A549 (cell line): ENCODE results near the gene CABP1. TPM values are rescaled to one million over a fixed set of nuclear protein-coding genes. Genes with fewer than 3 reads are reported as not detected.

Source experiments
- ATAC-seq, 2 experiments: fragments of 200-7000 bp in 1 of 2; fragments of >200 bp in 1 of 2; cut with Nextera tagmentation in 1 of 2; cut with Tn5 transposase in 1 of 2; 3 replicates each; pipeline versions ENCODE4 v1.8.0 to v1.9.1; 2018 to 2020; ENCODE audit warnings: mild to moderate bottlenecking in 1 of 2, moderate library complexity in 1 of 2
- CTCF ChIA-PET: fragments of 300-600 bp; sonication (Branson Sonifier 250); formaldehyde crosslinking; extraction: SDS; loops from one replicate; lab custom pipeline; 2021; ENCODE audit warnings: antibody characterized with exemption, inconsistent platforms; lab: Yijun Ruan, JAX
- POLR2A ChIA-PET: fragments of 350-600 bp; formaldehyde crosslinking; extraction: SDS; loops from one replicate; lab custom pipeline; 2021; ENCODE audit warnings: antibody characterized with exemption, inconsistent platforms; lab: Yijun Ruan, JAX
- DNase-seq, 2 experiments: peaks; one replicate each; pipeline versions ENCODE4 v3.0.0 to v3.0.0-alpha.2; 2011 to 2016; ENCODE audit warnings: low read depth in 1 of 2, low spot score in 1 of 2
- FAIRE-seq: peaks from 2 replicates; lab custom pipeline; 2011; peaks lifted over from hg19 to GRCh38; lab: Jason Lieb, UNC
- H3K27ac ChIP-seq, 2 experiments: fragments of >200 bp; sonication (Bioruptor Twin); formaldehyde crosslinking; 3 replicates each; pipeline ENCODE4 v1.5.1; 2016 to 2017
- H3K4me1 ChIP-seq: fragments of >200 bp; sonication (Bioruptor Twin); formaldehyde crosslinking; 3 replicates; pipeline ENCODE4 v1.6.1; 2016
- H3K4me2 ChIP-seq: fragments of >200 bp; sonication (Bioruptor Twin); formaldehyde crosslinking; 3 replicates; pipeline ENCODE4 v1.6.1; 2016
- H3K4me3 ChIP-seq: fragments of >200 bp; sonication (Bioruptor Twin); formaldehyde crosslinking; 3 replicates; pipeline ENCODE4 v1.5.1; 2016
- H3K9me3 ChIP-seq: fragments of >200 bp; sonication (Bioruptor Twin); formaldehyde crosslinking; 3 replicates; pipeline ENCODE4 v1.6.1; 2016
- BHLHE40 ChIP-seq: IDR thresholded peaks from 2 replicates; pipeline ENCODE4 v1.6.1; 2012; ENCODE audit warnings: low read depth, low read length, inconsistent platforms
- CHD2 ChIP-seq: fragments of 150-350 bp; IDR thresholded peaks from 2 replicates; pipeline ENCODE4 v1.6.1; 2014; ENCODE audit warnings: low read length; ENCODE audit not compliant: partially characterized antibody
- HEYL ChIP-seq: fragments of 250-450 bp; sonication (Bioruptor Pico); IDR thresholded peaks from 2 replicates; pipeline ENCODE4 v1.8.0; 2021; ENCODE audit warnings: mild to moderate bottlenecking, moderate library complexity
- HOXB5 ChIP-seq: fragments of 250-450 bp; sonication (Bioruptor Pico); IDR thresholded peaks from 2 replicates; pipeline ENCODE4 v1.5.0; 2020; ENCODE audit warnings: mild to moderate bottlenecking, moderate library complexity
- MAFK ChIP-seq: fragments of 450-650 bp; IDR thresholded peaks from 2 replicates; pipeline ENCODE4 v1.6.1; 2014; ENCODE audit not compliant: partially characterized antibody
- NR3C1 ChIP-seq: fragments of >200 bp; sonication (Bioruptor Twin); formaldehyde crosslinking; IDR thresholded peaks from 3 replicates; pipeline ENCODE4 v1.6.1; 2017
- RARB ChIP-seq: fragments of 250-450 bp; sonication (Bioruptor Pico); IDR thresholded peaks from 2 replicates; pipeline ENCODE4 v1.8.0; 2021; ENCODE audit warnings: mild to moderate bottlenecking, moderate library complexity
- RNF2 ChIP-seq: fragments of 200-600 bp; sonication (generic); IDR thresholded peaks from 2 replicates; pipeline ENCODE4 v1.6.1; 2016; ENCODE audit warnings: low read depth, mild to moderate bottlenecking, antibody characterized with exemption, moderate library complexity, borderline replicate concordance
- SREBF2 ChIP-seq: fragments of 450-650 bp; IDR thresholded peaks from 2 replicates; pipeline ENCODE4 v1.6.1; 2014; ENCODE audit warnings: mild to moderate bottlenecking, moderate library complexity
- TFCP2L1 ChIP-seq: fragments of 250-450 bp; sonication (Bioruptor Pico); IDR thresholded peaks from 2 replicates; pipeline ENCODE4 v1.5.0; 2021; ENCODE audit warnings: mild to moderate bottlenecking
- WGBS: methylation state at CpG from one replicate; pipeline ENCODE4 v1.1.6; 2017; ENCODE audit errors: missing lambda C conversion rate; 5-methylcytosine and 5-hydroxymethylcytosine counted together
- polyA plus RNA-seq, 4 experiments: library from polyadenylated mRNA; depleted of rRNA in 3 of 4; stranded (reverse); fragments of >200 nt; fragmentation: RNase III in 1 of 4; extraction: RNeasy Plus Mini Kit Qiagen cat#74134 plus additional on column Dnase treatment in 1 of 4; gene quantifications; 2 replicates in 3 of 4; 3 replicates in 1 of 4; pipeline ENCODE4 v1.2.3, GENCODE V29; 2011 to 2017
- TF ChIP-seq, protein P1 (sequence below): fragments of 250-450 bp; sonication (Bioruptor Pico); IDR thresholded peaks from 2 replicates; pipeline ENCODE4 v1.5.0; 2021; ENCODE audit warnings: mild to moderate bottlenecking, moderate library complexity, borderline replicate concordance
- TF ChIP-seq, protein P2 (sequence below): IDR thresholded peaks from 2 replicates; pipeline ENCODE4 v1.6.1; 2012
- TF ChIP-seq, protein P3 (sequence below): IDR thresholded peaks from 2 replicates; pipeline ENCODE4 v1.6.1; 2012

The CABP1 gene
- polyA plus RNA-seq, 2 of the 4 experiments (the other 2 are of a cell fraction), result 0.15 to 0.22 TPM

DNA sequence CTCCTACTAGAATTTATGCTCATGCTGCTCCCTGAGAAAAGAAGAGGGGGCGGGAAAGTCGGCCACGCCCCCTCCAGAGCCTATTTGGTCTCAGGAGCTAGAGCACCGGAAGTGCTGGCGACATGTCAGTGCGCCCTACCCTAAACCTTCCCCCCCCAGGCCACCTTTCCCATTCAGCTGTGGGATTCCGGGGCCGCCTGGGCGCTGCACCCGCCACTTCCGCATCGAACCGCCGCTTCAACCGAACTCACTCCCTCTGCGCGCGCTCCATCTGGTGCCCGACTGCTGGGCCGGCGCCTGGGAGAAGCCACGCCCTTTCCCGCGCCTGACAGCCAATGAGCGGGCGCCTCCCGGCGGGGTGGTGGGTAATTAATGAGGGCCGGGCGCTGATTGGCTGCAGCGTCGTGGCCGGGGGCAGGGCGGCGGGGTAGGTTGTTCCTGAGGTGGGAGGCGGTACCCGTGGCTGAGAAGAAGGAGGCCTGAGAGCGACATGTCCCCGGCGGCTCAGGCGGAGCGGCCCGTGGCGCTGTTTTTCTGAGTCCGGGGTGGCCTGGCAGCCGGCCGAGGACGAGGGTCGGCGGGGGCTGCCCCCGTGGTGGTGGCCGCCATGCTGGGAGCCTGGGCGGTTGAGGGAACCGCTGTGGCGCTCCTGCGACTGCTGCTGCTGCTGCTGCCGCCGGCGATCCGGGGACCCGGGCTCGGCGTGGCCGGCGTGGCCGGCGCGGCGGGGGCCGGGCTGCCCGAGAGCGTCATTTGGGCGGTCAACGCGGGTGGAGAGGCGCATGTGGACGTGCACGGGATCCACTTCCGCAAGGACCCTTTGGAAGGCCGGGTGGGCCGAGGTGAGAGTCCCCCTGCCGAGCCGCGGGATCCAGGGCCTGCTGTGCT lies 46.5 kb downstream of the CABP1 start, which contains the start of gene MLEC (continued):
- 0 out of 2 replicates have a peak, but pooled peaks have one; percentile 18 for TF ChIP-seq TFCP2L1 (CRISPR knock-in tag)
- TF ChIP-seq, all 56 proteins: peak for 16

DNA sequence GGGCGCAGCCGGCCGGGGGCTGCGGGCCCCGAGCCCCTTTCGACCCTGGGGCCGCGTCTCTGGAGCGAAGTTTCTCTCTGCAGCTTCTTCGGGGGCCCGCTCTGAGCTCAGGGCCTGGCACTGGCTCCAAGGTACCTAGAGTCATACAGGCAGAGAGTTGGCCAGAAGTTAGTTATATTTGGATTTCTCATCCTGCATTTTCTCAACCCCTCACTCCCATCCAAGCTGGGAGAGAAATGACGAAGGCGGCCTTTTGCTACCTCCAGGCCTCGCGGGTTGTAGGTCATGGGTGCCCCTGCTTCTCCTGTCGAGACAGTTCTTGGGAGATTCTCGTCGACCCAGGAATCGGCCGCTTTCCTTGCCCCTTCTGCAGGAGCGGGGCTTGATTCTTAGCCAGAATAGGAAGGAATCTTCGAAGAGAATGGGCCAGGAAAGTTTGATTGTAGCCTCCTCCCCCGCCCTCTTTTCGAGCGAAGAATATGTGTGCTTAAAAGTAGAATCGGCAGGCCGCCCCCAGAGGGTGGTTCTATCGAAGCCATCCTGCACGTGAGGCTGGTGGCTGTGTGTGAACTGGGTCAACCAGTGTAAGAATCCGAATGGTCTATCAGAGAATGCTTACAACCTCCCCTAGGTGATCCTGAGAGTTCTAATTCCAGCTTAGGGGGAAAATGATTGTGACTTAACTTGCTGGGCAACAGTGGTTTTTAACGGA lies 47.3 kb downstream of the CABP1 start:
- WGBS, result under 1% methylated on average over 22 of the region's 31 CpGs

DNA sequence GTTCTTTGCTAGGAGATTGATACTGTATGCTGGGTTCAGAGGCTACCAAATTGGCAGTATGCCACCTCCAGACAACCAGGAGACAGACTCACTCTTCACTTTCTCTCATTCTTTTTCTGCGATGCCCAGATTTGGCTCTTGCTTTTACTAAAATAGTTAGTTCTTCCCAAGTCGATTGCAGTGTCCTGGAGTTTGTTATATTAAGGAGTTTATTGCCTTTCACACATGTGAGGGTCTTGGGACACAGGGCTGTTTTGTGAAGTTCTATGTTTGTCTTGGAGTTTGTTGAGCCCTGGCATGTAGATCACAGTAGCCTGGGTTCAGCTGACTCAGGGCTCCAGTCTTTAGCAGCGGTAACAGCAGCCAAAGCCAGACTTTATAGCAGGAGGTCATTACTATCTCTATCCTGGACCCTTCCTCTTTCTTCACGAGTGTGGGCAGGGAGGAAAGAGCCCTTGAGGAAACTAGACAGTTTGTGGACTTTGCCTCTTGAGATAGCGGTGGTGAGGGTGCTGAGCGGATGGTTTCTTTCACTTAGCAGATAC lies 48.2 kb downstream of the CABP1 start:
- TF ChIP-seq HEYL (CRISPR knock-in tag) (no peak), RARB (CRISPR knock-in tag) (no peak), NR3C1 (no peak), MAFK (peak; percentile 22)
- TF ChIP-seq, protein P1, sequence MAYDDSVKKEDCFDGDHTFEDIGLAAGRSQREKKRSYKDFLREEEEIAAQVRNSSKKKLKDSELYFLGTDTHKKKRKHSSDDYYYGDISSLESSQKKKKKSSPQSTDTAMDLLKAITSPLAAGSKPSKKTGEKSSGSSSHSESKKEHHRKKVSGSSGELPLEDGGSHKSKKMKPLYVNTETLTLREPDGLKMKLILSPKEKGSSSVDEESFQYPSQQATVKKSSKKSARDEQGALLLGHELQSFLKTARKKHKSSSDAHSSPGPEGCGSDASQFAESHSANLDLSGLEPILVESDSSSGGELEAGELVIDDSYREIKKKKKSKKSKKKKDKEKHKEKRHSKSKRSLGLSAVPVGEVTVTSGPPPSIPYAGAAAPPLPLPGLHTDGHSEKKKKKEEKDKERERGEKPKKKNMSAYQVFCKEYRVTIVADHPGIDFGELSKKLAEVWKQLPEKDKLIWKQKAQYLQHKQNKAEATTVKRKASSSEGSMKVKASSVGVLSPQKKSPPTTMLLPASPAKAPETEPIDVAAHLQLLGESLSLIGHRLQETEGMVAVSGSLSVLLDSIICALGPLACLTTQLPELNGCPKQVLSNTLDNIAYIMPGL (CRISPR knock-in tag), result no peak
- 38% methylated on average over 6 of the region's 6 CpGs for WGBS
- H3K27ac ChIP-seq, result peak overlapping the region in 1 of 2 experiments; percentile 94; a peak in 4 of 6 replicates
- CTCF ChIA-PET, result interaction anchor here (1.0 to 19.0 kb wide), 6 partner anchors 21 to 321 kb away, joined by 3 to 137 read pairs (median 4); partner anchors contain the start of gene UNC119B
- POLR2A ChIA-PET, result no interaction called here
- H3K4me3 ChIP-seq, result peak overlapping the region; percentile 97
- H3K4me1 ChIP-seq, result peaks cover 61% of the 10 kb centered on the region
- peak overlapping the region; percentile 86 for H3K4me2 ChIP-seq
- no peak for ATAC-seq
- no peaks in the 10 kb centered on the region for H3K9me3 ChIP-seq
- no peak for FAIRE-seq
- DNase-seq, result no peak

More for the DNA sequence above, 47.3 kb downstream of the CABP1 start:
- FAIRE-seq, result no peak
- no peak for TF ChIP-seq HOXB5
- TF ChIP-seq, protein P2, sequence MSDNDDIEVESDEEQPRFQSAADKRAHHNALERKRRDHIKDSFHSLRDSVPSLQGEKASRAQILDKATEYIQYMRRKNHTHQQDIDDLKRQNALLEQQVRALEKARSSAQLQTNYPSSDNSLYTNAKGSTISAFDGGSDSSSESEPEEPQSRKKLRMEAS, result peak; percentile 34; the same call in 1 of the 2 replicates
- TF ChIP-seq, protein P3, sequence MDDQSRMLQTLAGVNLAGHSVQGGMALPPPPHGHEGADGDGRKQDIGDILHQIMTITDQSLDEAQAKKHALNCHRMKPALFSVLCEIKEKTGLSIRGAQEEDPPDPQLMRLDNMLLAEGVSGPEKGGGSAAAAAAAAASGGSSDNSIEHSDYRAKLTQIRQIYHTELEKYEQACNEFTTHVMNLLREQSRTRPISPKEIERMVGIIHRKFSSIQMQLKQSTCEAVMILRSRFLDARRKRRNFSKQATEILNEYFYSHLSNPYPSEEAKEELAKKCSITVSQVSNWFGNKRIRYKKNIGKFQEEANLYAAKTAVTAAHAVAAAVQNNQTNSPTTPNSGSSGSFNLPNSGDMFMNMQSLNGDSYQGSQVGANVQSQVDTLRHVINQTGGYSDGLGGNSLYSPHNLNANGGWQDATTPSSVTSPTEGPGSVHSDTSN, result no peak
- TF ChIP-seq CHD2, result no peak
- 0 out of 2 replicates have a peak, but pooled peaks have one; percentile 38 for TF ChIP-seq BHLHE40
- TF ChIP-seq SREBF2, result no peak
- TF ChIP-seq RNF2, result no peak
- TF ChIP-seq, all 56 proteins: peak for 2
- Histone ChIP-seq H3K4me1 (peaks cover 52% of the 10 kb centered on the region), H3K4me3 (peak overlapping the region; percentile 97), H3K9me3 (no peaks in the 10 kb centered on the region), H3K4me2 (peak overlapping the region; percentile 86), H3K27ac (peak overlapping the region; percentile 92 to 94)
- no peak for DNase-seq
- POLR2A ChIA-PET, result interaction anchor here (0.6 to 1.4 kb wide), 3 partner anchors 23 to 45 kb away, joined by 3 to 5 read pairs (median 4); no protein-coding TSS in a partner anchor
- CTCF ChIA-PET, result interaction anchor here (1.2 to 19.0 kb wide), 6 partner anchors 22 to 322 kb away, joined by 3 to 137 read pairs (median 6); partner anchors contain the start of gene UNC119B
- no peak; a peak in 1 of 6 replicates for ATAC-seq
